ENCODE data around the gene RAB10.
"Not testable (repeated sequence)": the region's sequence is repeated elsewhere in the genome, so short reads cannot be mapped to it uniquely, and the experiment has no call there.

RAB10 gene

GRCh38 chr2:26054598-26055348 lies 20.9 kb downstream of the RAB10 start:
- DNase-seq: no peak

GRCh38 chr2:26058390-26058789 lies 24.5 kb downstream of the RAB10 start:
- DNase-seq: no peak

GRCh38 chr2:26059542-26059941 lies 25.7 kb downstream of the RAB10 start:
- no peak for DNase-seq

- DNase-seq: no peak
These were observed 27.7 kb downstream of the RAB10 start for GRCh38 chr2:26061539-26061938.

GRCh38 chr2:26064846-26065245 lies 31.0 kb downstream of the RAB10 start:
- DNase-seq: no peak

GRCh38 chr2:26067186-26067974 lies 33.5 kb downstream of the RAB10 start:
- no peak for DNase-seq

GRCh38 chr2:26067980-26068507 lies 34.2 kb downstream of the RAB10 start:
- DNase-seq: no peak

GRCh38 chr2:26068602-26069298 lies 34.9 kb downstream of the RAB10 start:
- peak in 5 of 56 donors; percentile 8 to 28 (median 9) for DNase-seq

GRCh38 chr2:26070730-26071129 lies 36.8 kb downstream of the RAB10 start:
- no peak for DNase-seq

GRCh38 chr2:26072925-26073768 lies 39.3 kb downstream of the RAB10 start:
- DNase-seq: peak in 5 of 56 donors; percentile 4 to 13 (median 8)

- no peak for DNase-seq
These were observed 39.9 kb downstream of the RAB10 start for GRCh38 chr2:26073830-26074229.

GRCh38 chr2:26074676-26075075 lies 40.8 kb downstream of the RAB10 start:
- no peak for DNase-seq

GRCh38 chr2:26075173-26075572 lies 41.3 kb downstream of the RAB10 start:
- DNase-seq: no peak

GRCh38 chr2:26076001-26076587 lies 42.2 kb downstream of the RAB10 start:
- DNase-seq: no peak

GRCh38 chr2:26077291-26077690 lies 43.4 kb downstream of the RAB10 start:
- DNase-seq: no peak

- DNase-seq: no peak
These were observed 45.1 kb downstream of the RAB10 start for GRCh38 chr2:26078939-26079338.

GRCh38 chr2:26080356-26080755 lies 46.5 kb downstream of the RAB10 start:
- DNase-seq: no peak

GRCh38 chr2:26080925-26081324 lies 47.0 kb downstream of the RAB10 start:
- DNase-seq: not testable (repeated sequence)

GRCh38 chr2:26081556-26081955 lies 47.7 kb downstream of the RAB10 start:
- DNase-seq: no peak

GRCh38 chr2:26086155-26086637 lies 52.3 kb downstream of the RAB10 start:
- no peak for DNase-seq

Measured in nucleus accumbens (tissue), 56 donors.